ENCODE results near the gene FBXO31. TPM values are rescaled to one million over a fixed set of nuclear protein-coding genes. Genes with fewer than 3 reads are reported as not detected.

Gene FBXO31
- total and polyA plus RNA-seq, 2 of the 8 experiments (the other 6 are each of a cell fraction or from before 2014, with no cell fraction given): 8.3 to 21.6 TPM

- no peak overlapping the region for H3K56ac ChIP-seq (replicated peaks; ENCODE audit: insufficient read length, low read depth, low read length)
- no peak overlapping the region for H3K4me2 ChIP-seq (ENCODE audit: insufficient read depth in 1 of 2, low read depth in 2 of 2, low read length in 2 of 2)
- no peak overlapping the region for H3K27ac ChIP-seq (ENCODE audit: low read depth, low read length)
- H3K18ac ChIP-seq (ENCODE audit: extremely low read depth, low read length): no peak overlapping the region
- ChIA-PET CTCF (ENCODE audit: partially characterized antibody) (interaction anchor here (0.6 kb wide), 1 partner anchor 352 kb away, joined by 3 read pairs; no protein-coding TSS in a partner anchor), POLR2A (ENCODE audit: partially characterized antibody) (no interaction called here)
- H3K4me1 ChIP-seq (replicated peaks in 1 of 4; ENCODE audit: control insufficient read depth in 3 of 4, insufficient read depth in 4 of 4, low read length in 3 of 4): peaks cover 0 to 11% (median 1%) of the 10 kb centered on the region in 4 experiments; a peak in 3 of 7 replicates
- 95% methylated on average over 19 of the region's 20 CpGs; no CpG with 5 or more reads in 1 of the 2 experiments for WGBS, 2 experiments (ENCODE audit: extremely low coverage in 1 of 2, insufficient coverage in 1 of 2, insufficient read length in 1 of 2, insufficient replicate concordance in 2 of 2, low coverage in 1 of 2, low lambda C conversion rate in 2 of 2, missing lambda C conversion rate in 1 of 2)
- no peak overlapping the region for H2BK15ac ChIP-seq (ENCODE audit: low read length)
- no peaks in the 10 kb centered on the region for H3K23me2 ChIP-seq (ENCODE audit: low read depth, low read length)
- H2BK120ac ChIP-seq (replicated peaks; ENCODE audit: low read depth, low read length): no peak overlapping the region
- no peak for FAIRE-seq
- no peak overlapping the region for H3K9ac ChIP-seq (replicated peaks in 1 of 4; ENCODE audit: extremely low read depth in 1 of 4, low read depth in 3 of 4, low read length in 3 of 4)
- no peak overlapping the region for H3K14ac ChIP-seq (ENCODE audit: insufficient read length)
- no peak overlapping the region for H3K23ac ChIP-seq (ENCODE audit: insufficient read length)
- no peak overlapping the region for H4K91ac ChIP-seq (replicated peaks; ENCODE audit: insufficient read length, low read length)
- peaks cover 6% of the 10 kb centered on the region; the same call in 1 of the 2 replicates for H3K79me1 ChIP-seq (ENCODE audit: low read depth, low read length)
- H2BK20ac ChIP-seq (ENCODE audit: low read length): no peak overlapping the region
- no peak for TF ChIP-seq ASH2L (IDR thresholded peaks at IDR 0.05; ENCODE audit: low read length)
- no peaks in the 10 kb centered on the region for H3K9me3 ChIP-seq (ENCODE audit: insufficient read depth in 2 of 2, low read depth in 1 of 2, low read length in 1 of 2)
- no peak overlapping the region for H2AK5ac ChIP-seq (ENCODE audit: low read depth, low read length)
- H4K20me1 ChIP-seq (replicated peaks in 1 of 2; ENCODE audit: control insufficient read depth in 1 of 2, insufficient read depth in 2 of 2, low read length in 2 of 2): peaks cover 0 to 2% of the 10 kb centered on the region in 2 experiments
- H2BK5ac ChIP-seq (ENCODE audit: low read depth, low read length): peak overlapping the region; percentile 8; the same call in 1 of the 2 replicates
- H2AFZ ChIP-seq (ENCODE audit: low read length): no peak overlapping the region
- H3K79me2 ChIP-seq (ENCODE audit: control insufficient read depth in 1 of 2, insufficient read depth in 2 of 2, low read length in 2 of 2): no peaks in the 10 kb centered on the region; a peak in 1 of 4 replicates
- no peak overlapping the region; the same call in 1 of the 2 replicates for H4K8ac ChIP-seq (ENCODE audit: extremely low read depth, insufficient read depth, low read length)
- H4K5ac ChIP-seq (ENCODE audit: insufficient read length, low read depth, low read length): no peak overlapping the region
- no peak overlapping the region for H3K4ac ChIP-seq (replicated peaks; ENCODE audit: insufficient read length, low read depth, low read length)
- DNase-seq (ENCODE audit: low read depth in 1 of 2, low spot score in 2 of 2): no peak
- H3K36me3 ChIP-seq (ENCODE audit: control insufficient read depth in 2 of 4, insufficient read depth in 4 of 4, low read length in 3 of 4): peaks cover 0 to 5% (median 3%) of the 10 kb centered on the region in 4 experiments; a peak in 5 of 8 replicates
- H3K4me3 ChIP-seq (ENCODE audit: extremely low read depth in 1 of 4, insufficient read depth in 2 of 4, low read depth in 3 of 4, low read length in 4 of 4): no peak overlapping the region
- H3K27me3 ChIP-seq (replicated peaks in 1 of 4; ENCODE audit: control insufficient read depth in 3 of 4, extremely low read depth in 1 of 4, insufficient read depth in 3 of 4, low read length in 3 of 4): no peaks in the 10 kb centered on the region
- H2BK12ac ChIP-seq (ENCODE audit: low read depth, low read length): no peak overlapping the region
These were observed 41.1 kb downstream of the FBXO31 start for GRCh38 chr16:87342504-87342903.

Data from H1 (cell line).